ENCODE measurements around the gene NCOA7. TPM values are rescaled to one million over a fixed set of nuclear protein-coding genes. Genes with fewer than 3 reads are reported as not detected.

NCOA7 gene
- total RNA-seq, 2 experiments from 2014 or later, result 34.6 to 35.7 TPM

GRCh38 chr6:125806813-125807212 lies 16.1 kb downstream of the NCOA7 start:
- H3K27me3 ChIP-seq (ENCODE audit: control insufficient read depth in 1 of 2, insufficient read depth in 2 of 2, low read length in 2 of 2), result no peaks in the 10 kb centered on the region
- ATAC-seq (ENCODE audit: poor library complexity) (no peak), DNase-seq (no peak)
- ChIA-PET POLR2A (interaction anchor here (1.0 to 1.9 kb wide), 2 partner anchors 16 kb away, joined by 3 to 13 read pairs; partner anchors contain the start of gene NCOA7), CTCF (interaction anchor here (2.1 to 2.6 kb wide), 2 partner anchors 10 to 24 kb away, joined by 4 to 7 read pairs; no protein-coding TSS in a partner anchor)
- H3K9me3 Mint-ChIP-seq, result no peaks in the 10 kb centered on the region
- peaks cover 5% of the 10 kb centered on the region for H3K36me3 ChIP-seq (ENCODE audit: insufficient read depth, low read length)
- TF ChIP-seq, protein P1, sequence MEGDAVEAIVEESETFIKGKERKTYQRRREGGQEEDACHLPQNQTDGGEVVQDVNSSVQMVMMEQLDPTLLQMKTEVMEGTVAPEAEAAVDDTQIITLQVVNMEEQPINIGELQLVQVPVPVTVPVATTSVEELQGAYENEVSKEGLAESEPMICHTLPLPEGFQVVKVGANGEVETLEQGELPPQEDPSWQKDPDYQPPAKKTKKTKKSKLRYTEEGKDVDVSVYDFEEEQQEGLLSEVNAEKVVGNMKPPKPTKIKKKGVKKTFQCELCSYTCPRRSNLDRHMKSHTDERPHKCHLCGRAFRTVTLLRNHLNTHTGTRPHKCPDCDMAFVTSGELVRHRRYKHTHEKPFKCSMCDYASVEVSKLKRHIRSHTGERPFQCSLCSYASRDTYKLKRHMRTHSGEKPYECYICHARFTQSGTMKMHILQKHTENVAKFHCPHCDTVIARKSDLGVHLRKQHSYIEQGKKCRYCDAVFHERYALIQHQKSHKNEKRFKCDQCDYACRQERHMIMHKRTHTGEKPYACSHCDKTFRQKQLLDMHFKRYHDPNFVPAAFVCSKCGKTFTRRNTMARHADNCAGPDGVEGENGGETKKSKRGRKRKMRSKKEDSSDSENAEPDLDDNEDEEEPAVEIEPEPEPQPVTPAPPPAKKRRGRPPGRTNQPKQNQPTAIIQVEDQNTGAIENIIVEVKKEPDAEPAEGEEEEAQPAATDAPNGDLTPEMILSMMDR (IDR thresholded peaks at IDR 0.05), result no peak
- intact Hi-C loops (cut with DNase I, micrococcal nuclease), result no loop called here
- H3K4me3 Mint-ChIP-seq, result no peak overlapping the region
- H3K4me1 Mint-ChIP-seq (ENCODE audit: low read depth), result peaks cover 80% of the 10 kb centered on the region
- no peak overlapping the region for H3K27ac ChIP-seq (ENCODE audit: low read depth in 1 of 2, low read length in 2 of 2)
- H3K27me3 Mint-ChIP-seq, result no peaks in the 10 kb centered on the region
- H3K4me3 ChIP-seq (ENCODE audit: low read length), result no peak overlapping the region
- H3K9me3 ChIP-seq (ENCODE audit: control insufficient read depth in 1 of 2, insufficient read depth in 1 of 2, low read length in 2 of 2), result no peaks in the 10 kb centered on the region
- no peak overlapping the region for H3K27ac Mint-ChIP-seq
- H3K4me1 ChIP-seq (ENCODE audit: insufficient read depth, low read length), result peaks cover 26% of the 10 kb centered on the region
- peaks cover 38% of the 10 kb centered on the region for H3K36me3 Mint-ChIP-seq (ENCODE audit: low read depth)

- Histone ChIP-seq H3K27me3 (ENCODE audit: control insufficient read depth in 1 of 2, insufficient read depth in 2 of 2, low read length in 2 of 2) (no peaks in the 10 kb centered on the region), H3K4me3 (ENCODE audit: low read length) (no peak overlapping the region), H3K36me3 (ENCODE audit: insufficient read depth, low read length) (peaks cover 5% of the 10 kb centered on the region), H3K27ac (ENCODE audit: low read depth in 1 of 2, low read length in 2 of 2) (no peak overlapping the region), H3K9me3 (ENCODE audit: control insufficient read depth in 1 of 2, insufficient read depth in 1 of 2, low read length in 2 of 2) (no peaks in the 10 kb centered on the region), H3K4me1 (ENCODE audit: insufficient read depth, low read length) (peaks cover 26% of the 10 kb centered on the region)
- POLR2A ChIA-PET, result interaction anchor here (1.9 kb wide), 1 partner anchor 16 kb away, joined by 13 read pairs; the partner anchor contains the start of gene NCOA7
- Mint-ChIP-seq H3K9me3 (no peaks in the 10 kb centered on the region), H3K27ac (no peak overlapping the region), H3K27me3 (no peaks in the 10 kb centered on the region), H3K36me3 (ENCODE audit: low read depth) (peaks cover 34% of the 10 kb centered on the region), H3K4me1 (ENCODE audit: low read depth) (peaks cover 81% of the 10 kb centered on the region), H3K4me3 (no peak overlapping the region)
- intact Hi-C loops (cut with DNase I, micrococcal nuclease), result no loop called here
- CTCF ChIA-PET, result interaction anchor here (1.1 to 2.6 kb wide), 3 partner anchors 11 to 24 kb away, joined by 3 to 7 read pairs (median 4); no protein-coding TSS in a partner anchor
- ATAC-seq (ENCODE audit: poor library complexity), result no peak
- TF ChIP-seq, protein P1 (IDR thresholded peaks at IDR 0.05), result no peak
- no peak for DNase-seq
Observed at GRCh38 chr6:125807293-125807692, 16.5 kb downstream of the NCOA7 start.

DNA sequence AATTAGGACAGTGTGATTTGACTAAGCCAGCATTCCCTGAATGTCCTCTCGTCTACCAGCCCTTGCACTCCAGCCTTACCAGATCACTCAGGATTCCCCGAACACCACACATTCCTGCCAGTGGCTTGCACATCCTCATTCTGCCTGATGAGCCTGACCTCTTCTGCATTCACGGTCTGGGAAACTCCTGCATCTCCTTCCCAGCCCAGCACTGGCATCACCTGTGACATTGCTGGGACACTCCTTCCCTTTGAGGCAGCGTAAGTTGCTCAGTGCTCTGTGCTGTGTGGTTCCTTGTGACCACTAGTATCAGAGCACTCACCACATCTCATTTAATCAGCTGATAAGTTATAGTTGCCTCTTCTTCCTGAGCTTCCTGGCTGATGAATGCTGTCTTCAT lies 17.3 kb downstream of the NCOA7 start:
- H3K4me3 Mint-ChIP-seq, result no peak overlapping the region

More for the DNA sequence above, 17.3 kb downstream of the NCOA7 start:
- Histone ChIP-seq H3K4me1 (ENCODE audit: insufficient read depth, low read length) (peaks cover 25% of the 10 kb centered on the region), H3K27me3 (ENCODE audit: control insufficient read depth in 1 of 2, insufficient read depth in 2 of 2, low read length in 2 of 2) (no peaks in the 10 kb centered on the region), H3K9me3 (ENCODE audit: control insufficient read depth in 1 of 2, insufficient read depth in 1 of 2, low read length in 2 of 2) (no peaks in the 10 kb centered on the region), H3K27ac (ENCODE audit: low read depth in 1 of 2, low read length in 2 of 2) (no peak overlapping the region), H3K4me3 (ENCODE audit: low read length) (no peak overlapping the region), H3K36me3 (ENCODE audit: insufficient read depth, low read length) (peaks cover 5% of the 10 kb centered on the region)
- Mint-ChIP-seq H3K27ac (peak overlapping the region; percentile 45), H3K27me3 (no peaks in the 10 kb centered on the region), H3K4me1 (ENCODE audit: low read depth) (peaks cover 81% of the 10 kb centered on the region), H3K9me3 (no peaks in the 10 kb centered on the region), H3K36me3 (ENCODE audit: low read depth) (peaks cover 37% of the 10 kb centered on the region)
- no peak for DNase-seq
- peak; percentile 41 for ATAC-seq (ENCODE audit: poor library complexity)
- CTCF ChIA-PET, result interaction anchor here (0.8 to 2.6 kb wide), 4 partner anchors 11 to 98 kb away, joined by 3 to 7 read pairs (median 4); no protein-coding TSS in a partner anchor
- POLR2A ChIA-PET, result interaction anchor here (1.9 kb wide), 1 partner anchor 17 kb away, joined by 13 read pairs; the partner anchor contains the start of gene NCOA7
- TF ChIP-seq, protein P1 (IDR thresholded peaks at IDR 0.05), result no peak
- intact Hi-C loops (cut with DNase I, micrococcal nuclease), result no loop called here

Measured in CD4-positive, alpha-beta T cell (primary cell).